AG04449 (cell line): ENCODE measurements around the gene NELL2.

Source experiments
- CTCF ChIA-PET: fragments of 350-600 bp; formaldehyde crosslinking; extraction: SDS; loops from one replicate; lab custom pipeline; 2021; ENCODE audit warnings: antibody characterized with exemption; lab: Yijun Ruan, JAX
- POLR2A ChIA-PET: fragments of 400-600, 350-600 bp; formaldehyde crosslinking; extraction: SDS; loops from one replicate; lab custom pipeline; 2020; ENCODE audit warnings: antibody characterized with exemption, inconsistent platforms; lab: Yijun Ruan, JAX
- DNase-seq: peaks from one replicate; pipeline ENCODE4 v3.0.0-alpha.2; 2010; ENCODE audit warnings: low read depth, low spot score
- H3K4me3 ChIP-seq: 2 replicates; pipeline ENCODE4 v1.5.1; 2011; ENCODE audit warnings: low read depth, mild to moderate bottlenecking, control low read depth, low read length
- TF ChIP-seq, protein P1 (sequence below): IDR thresholded peaks from one replicate; pipeline ENCODE4 v1.5.1; 2011; ENCODE audit warnings: mild to moderate bottlenecking, moderate library complexity, low read length, control low read depth, inconsistent platforms; ENCODE audit not compliant: insufficient read depth; ENCODE audit errors: missing control alignments

The NELL2 gene

DNA sequence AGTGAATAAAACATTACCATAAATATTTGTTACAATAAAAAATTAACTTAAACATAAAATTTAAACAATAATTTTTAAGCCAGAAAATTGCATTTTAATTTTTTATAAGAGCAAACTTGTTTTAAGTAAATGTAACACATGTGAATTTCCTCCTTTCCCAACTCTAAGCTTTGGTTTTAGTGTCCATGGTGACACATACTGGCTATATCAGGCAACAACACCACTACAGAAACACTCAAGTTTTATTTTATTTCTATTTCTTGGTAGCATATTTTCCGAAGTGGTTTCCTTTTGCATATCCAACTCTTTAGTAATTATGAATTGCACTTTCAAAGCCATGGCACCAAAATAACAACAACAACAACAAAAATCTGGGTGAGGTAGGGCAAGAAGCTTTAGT, 2.2 kb downstream of the NELL2 start:
- TF ChIP-seq, protein P1, sequence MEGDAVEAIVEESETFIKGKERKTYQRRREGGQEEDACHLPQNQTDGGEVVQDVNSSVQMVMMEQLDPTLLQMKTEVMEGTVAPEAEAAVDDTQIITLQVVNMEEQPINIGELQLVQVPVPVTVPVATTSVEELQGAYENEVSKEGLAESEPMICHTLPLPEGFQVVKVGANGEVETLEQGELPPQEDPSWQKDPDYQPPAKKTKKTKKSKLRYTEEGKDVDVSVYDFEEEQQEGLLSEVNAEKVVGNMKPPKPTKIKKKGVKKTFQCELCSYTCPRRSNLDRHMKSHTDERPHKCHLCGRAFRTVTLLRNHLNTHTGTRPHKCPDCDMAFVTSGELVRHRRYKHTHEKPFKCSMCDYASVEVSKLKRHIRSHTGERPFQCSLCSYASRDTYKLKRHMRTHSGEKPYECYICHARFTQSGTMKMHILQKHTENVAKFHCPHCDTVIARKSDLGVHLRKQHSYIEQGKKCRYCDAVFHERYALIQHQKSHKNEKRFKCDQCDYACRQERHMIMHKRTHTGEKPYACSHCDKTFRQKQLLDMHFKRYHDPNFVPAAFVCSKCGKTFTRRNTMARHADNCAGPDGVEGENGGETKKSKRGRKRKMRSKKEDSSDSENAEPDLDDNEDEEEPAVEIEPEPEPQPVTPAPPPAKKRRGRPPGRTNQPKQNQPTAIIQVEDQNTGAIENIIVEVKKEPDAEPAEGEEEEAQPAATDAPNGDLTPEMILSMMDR, result no peak
- no peak for DNase-seq
- no peak overlapping the region for H3K4me3 ChIP-seq
- ChIA-PET POLR2A (no interaction called here), CTCF (no interaction called here)

DNA sequence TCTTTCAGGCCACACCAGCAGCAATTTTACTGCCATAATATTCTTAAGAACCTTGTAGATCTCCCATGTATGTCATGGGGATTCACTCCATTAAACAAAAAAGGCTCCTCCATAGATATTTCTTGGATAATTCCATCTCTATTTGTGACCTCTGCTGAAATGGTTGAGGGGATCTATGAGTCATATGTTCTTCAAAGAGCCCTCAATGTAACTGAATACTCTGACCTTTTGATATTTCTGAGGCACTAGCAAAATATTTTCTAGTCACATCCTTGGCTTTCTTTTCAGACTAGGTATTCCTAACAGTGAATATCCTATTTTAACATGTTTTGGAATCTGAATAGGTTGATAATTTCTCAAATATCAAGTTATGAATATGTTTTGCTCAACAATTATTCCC, 6.6 kb downstream of the NELL2 start:
- TF ChIP-seq, protein P1, result no peak
- no peak overlapping the region for H3K4me3 ChIP-seq
- POLR2A ChIA-PET, result no interaction called here
- CTCF ChIA-PET, result no interaction called here
- no peak for DNase-seq

DNA sequence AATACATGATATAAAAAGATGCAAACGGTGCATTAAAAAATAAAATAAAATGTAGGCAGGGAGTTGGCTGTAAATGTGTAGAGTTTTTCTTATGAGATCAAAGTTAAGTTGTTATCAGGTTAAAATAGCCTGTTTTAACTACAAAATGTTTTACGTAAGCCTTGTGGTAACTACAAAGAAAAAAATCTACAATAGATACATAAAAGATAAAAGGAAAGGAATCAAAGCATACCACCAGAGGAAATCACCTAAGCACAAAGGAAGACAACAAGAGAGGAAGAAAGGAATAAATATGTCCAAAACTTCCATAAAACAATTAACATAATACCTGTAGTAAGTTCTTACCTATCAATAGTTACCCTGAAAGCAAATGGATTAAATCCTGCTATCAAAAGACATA, 12.2 kb downstream of the NELL2 start:
- CTCF ChIA-PET, result no interaction called here
- TF ChIP-seq, protein P1, result no peak
- POLR2A ChIA-PET, result no interaction called here

DNA sequence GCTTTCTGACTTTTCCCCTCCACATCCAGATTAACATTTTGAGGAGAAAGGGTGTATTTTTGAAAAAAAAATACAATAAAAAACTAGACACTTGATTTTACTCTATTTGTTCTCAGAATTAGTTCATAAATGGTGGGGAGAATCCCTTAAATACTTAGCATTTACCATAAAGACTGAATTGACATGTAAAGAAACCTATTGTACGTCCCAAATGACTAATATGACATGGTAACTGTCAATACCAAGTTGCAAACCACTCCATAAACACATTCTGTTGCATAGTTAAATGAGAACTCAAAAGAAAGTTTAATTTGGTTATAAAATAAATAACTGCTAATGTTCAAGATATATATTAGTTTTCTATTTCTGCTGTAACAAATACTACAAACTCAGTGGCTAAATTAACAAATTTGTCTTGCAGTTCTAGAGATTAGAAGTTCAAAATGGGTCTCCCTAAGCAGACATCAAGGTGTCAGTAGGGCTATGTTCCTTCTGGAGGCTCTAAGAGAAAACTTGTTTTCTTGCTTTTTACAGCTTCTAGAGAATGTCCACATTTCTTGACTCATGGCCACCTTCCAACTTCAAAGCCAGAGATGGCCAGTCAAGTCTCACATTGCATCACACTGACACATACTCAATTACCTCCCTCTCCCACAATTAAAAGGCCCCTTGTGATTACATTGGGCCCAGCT, 16.0 kb downstream of the NELL2 start:
- CTCF ChIA-PET, result no interaction called here

More for the DNA sequence above, 12.2 kb downstream of the NELL2 start:
- no peak for DNase-seq
- no peak overlapping the region for H3K4me3 ChIP-seq

DNA sequence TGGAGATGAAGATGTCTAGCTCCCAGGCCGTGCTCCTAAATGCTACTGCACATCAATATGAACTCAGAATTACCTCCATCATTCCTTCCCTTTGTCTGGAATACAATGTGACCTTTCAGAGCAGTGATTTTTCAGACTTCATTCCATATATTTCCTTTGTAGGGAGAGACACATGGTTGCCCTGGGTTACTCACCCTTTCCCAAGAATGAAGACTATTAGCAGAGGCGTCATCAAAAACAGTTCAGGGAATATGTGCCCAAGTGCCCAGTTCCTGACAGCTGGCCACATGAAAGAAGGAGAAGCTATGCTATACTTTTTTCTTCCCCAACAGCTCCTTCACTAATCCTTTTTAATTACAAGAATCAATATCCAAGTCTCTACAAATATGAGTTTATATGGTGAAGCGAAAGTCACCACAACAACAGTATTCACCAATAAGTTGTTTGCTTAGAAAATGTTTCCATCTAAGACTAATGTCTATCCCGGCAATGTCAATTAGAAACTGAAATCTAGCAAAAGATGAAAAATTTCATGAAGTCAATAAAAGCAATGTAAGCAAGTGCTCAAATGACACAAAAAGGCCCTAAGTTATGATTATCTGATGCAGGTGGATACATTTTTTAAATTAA, 17.8 kb downstream of the NELL2 start:
- TF ChIP-seq, protein P1, result no peak
- DNase-seq, result no peak
- ChIA-PET POLR2A (no interaction called here), CTCF (no interaction called here)
- no peak overlapping the region for H3K4me3 ChIP-seq

More for the DNA sequence above, 16.0 kb downstream of the NELL2 start:
- no peak overlapping the region for H3K4me3 ChIP-seq
- no peak for DNase-seq
- TF ChIP-seq, protein P1, result no peak
- POLR2A ChIA-PET, result no interaction called here

DNA sequence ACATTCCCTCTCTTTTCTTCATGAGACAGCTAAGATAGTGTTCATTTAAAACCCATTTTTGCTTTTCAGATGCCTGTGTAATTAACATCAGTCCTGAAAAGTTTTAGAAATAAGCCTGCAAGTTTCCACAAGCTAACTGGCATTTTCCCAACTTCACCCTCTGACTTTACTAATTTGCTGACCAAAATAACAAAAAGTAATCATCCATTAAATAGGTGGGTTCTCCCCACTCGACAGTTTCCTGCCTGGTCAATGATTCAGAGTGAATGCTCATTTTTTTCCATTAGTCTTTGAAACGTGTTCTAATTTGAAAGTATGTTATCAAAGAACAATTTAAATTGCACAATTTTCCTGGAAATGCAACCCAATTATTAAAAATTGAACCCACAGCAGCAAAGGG, 23.6 kb downstream of the NELL2 start:
- ChIA-PET CTCF (no interaction called here), POLR2A (no interaction called here)
- TF ChIP-seq, protein P1, result no peak
- H3K4me3 ChIP-seq, result no peak overlapping the region
- DNase-seq, result no peak
